ENCODE measurements around the gene NNT. TPM values are rescaled to one million over a fixed set of nuclear protein-coding genes. Genes with fewer than 3 reads are reported as not detected.
"Not testable (repeated sequence)": the region's sequence is repeated elsewhere in the genome, so short reads cannot be mapped to it uniquely, and the experiment has no call there.

The NNT gene
- total RNA-seq, 1 donor from 2014 or later, result 64.8 TPM

DNA sequence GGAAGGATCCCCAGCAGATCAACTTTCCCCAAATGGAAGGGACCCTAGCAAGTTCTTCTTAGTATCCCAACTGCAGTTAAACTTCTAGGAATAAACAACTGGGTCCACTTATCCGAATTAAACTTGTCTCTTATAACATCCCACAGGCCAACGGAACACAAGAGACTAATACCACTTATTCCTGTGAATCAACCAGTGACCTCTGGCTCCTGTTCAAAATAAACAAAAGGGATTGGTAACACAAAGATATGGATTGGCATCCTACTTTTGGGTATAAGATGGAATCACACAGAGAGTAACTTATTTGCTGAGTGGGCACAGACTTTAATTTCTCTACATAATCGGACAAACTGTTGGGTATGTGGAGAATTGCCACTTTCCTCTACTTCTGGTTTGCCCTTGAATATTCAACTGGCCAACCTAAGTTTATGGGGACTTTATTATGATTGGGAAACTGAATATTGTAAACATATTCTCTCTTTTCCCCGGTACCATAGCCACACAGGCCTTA, 33.7 kb upstream of the NNT start:
- Mint-ChIP-seq H3K4me3 (ENCODE audit: low read depth) (no peak overlapping the region), H3K36me3 (ENCODE audit: low read depth) (no peaks in the 10 kb centered on the region), H3K27ac (no peak overlapping the region), H3K27me3 (ENCODE audit: low read depth) (no peaks in the 10 kb centered on the region), H3K4me1 (ENCODE audit: low read depth) (peaks cover 3% of the 10 kb centered on the region), H3K9me3 (no peaks in the 10 kb centered on the region)
- no peak for DNase-seq (ENCODE audit: low spot score)
- intact Hi-C loops (cut with micrococcal nuclease), result no loop called here

DNA sequence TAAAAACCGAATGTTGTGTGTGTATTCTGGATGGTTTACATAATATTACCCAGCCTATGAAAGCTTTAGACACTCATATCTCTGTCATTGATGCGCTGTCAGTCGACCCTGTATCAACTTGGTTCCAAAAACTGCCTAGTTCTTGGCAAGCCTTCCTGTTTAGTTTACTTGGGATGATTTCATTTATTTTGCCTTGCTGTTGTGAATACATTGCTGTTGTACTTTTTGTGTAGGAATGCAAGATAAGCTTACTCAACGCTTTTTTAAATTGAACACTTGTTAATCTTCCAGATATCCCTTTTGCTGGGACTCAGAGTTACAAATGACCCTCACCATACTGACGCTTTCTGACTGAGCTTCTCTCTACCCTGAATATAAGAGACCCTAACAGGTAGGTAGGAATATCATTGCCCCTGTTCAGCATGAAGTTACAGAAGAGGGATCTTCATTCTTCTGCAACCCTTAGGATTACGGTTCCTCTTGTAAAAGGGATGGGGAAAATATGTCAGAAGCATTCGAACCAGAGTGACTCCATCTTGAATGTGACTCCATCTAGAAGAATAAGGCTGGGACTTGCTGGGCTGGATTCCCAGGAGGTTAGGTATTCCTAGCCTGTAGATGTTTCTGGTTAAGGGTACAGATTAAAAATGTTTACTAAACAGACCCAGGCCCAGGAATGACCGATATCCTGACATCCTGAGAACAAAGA, 32.4 kb upstream of the NNT start:
- no peaks in the 10 kb centered on the region for H3K27me3 Mint-ChIP-seq (ENCODE audit: low read depth)
- H3K27ac Mint-ChIP-seq, result no peak overlapping the region
- peaks cover 3% of the 10 kb centered on the region for H3K4me1 Mint-ChIP-seq (ENCODE audit: low read depth)
- DNase-seq (ENCODE audit: low spot score), result no peak
- H3K4me3 Mint-ChIP-seq (ENCODE audit: low read depth), result no peak overlapping the region
- H3K9me3 Mint-ChIP-seq, result no peaks in the 10 kb centered on the region
- H3K36me3 Mint-ChIP-seq (ENCODE audit: low read depth), result peaks cover 8% of the 10 kb centered on the region
- intact Hi-C loops (cut with micrococcal nuclease), result no loop called here

GRCh38 chr5:43571237-43571636, 31.7 kb upstream of the NNT start:
- H3K27me3 Mint-ChIP-seq (ENCODE audit: low read depth), result no peaks in the 10 kb centered on the region
- H3K4me1 Mint-ChIP-seq (ENCODE audit: low read depth), result peaks cover 3% of the 10 kb centered on the region
- no peak overlapping the region for H3K27ac Mint-ChIP-seq
- H3K36me3 Mint-ChIP-seq (ENCODE audit: low read depth), result peaks cover 11% of the 10 kb centered on the region
- intact Hi-C loops (cut with micrococcal nuclease), result no loop called here
- no peak for DNase-seq (ENCODE audit: low spot score)
- no peaks in the 10 kb centered on the region for H3K9me3 Mint-ChIP-seq
- H3K4me3 Mint-ChIP-seq (ENCODE audit: low read depth), result no peak overlapping the region

- intact Hi-C loops (cut with micrococcal nuclease), result no loop called here
- Mint-ChIP-seq H3K27me3 (ENCODE audit: low read depth) (no peaks in the 10 kb centered on the region), H3K4me1 (ENCODE audit: low read depth) (peaks cover 3% of the 10 kb centered on the region), H3K27ac (no peak overlapping the region), H3K36me3 (ENCODE audit: low read depth) (peaks cover 17% of the 10 kb centered on the region), H3K9me3 (no peaks in the 10 kb centered on the region), H3K4me3 (ENCODE audit: low read depth) (no peak overlapping the region)
- DNase-seq (ENCODE audit: low spot score), result no peak
Measured at GRCh38 chr5:43572357-43572756, 30.6 kb upstream of the NNT start.

- Mint-ChIP-seq H3K27me3 (ENCODE audit: low read depth) (no peaks in the 10 kb centered on the region), H3K36me3 (ENCODE audit: low read depth) (peaks cover 17% of the 10 kb centered on the region), H3K27ac (no peak overlapping the region), H3K9me3 (no peaks in the 10 kb centered on the region), H3K4me1 (ENCODE audit: low read depth) (peaks cover under 1% of the 10 kb centered on the region), H3K4me3 (ENCODE audit: low read depth) (no peak overlapping the region)
- no peak for DNase-seq (ENCODE audit: low spot score)
- intact Hi-C loops (cut with micrococcal nuclease), result no loop called here
Measured at GRCh38 chr5:43573058-43573457, 29.9 kb upstream of the NNT start.

GRCh38 chr5:43580402-43581210, 22.4 kb upstream of the NNT start:
- DNase-seq (ENCODE audit: low spot score); H3K4me3 Mint-ChIP-seq (ENCODE audit: low read depth); H3K27me3 Mint-ChIP-seq (ENCODE audit: low read depth); intact Hi-C loops (cut with micrococcal nuclease); H3K4me1 Mint-ChIP-seq (ENCODE audit: low read depth); H3K9me3 Mint-ChIP-seq; H3K27ac Mint-ChIP-seq: not testable (repeated sequence)
- peaks cover 19% of the 10 kb centered on the region for H3K36me3 Mint-ChIP-seq (ENCODE audit: low read depth)

DNA sequence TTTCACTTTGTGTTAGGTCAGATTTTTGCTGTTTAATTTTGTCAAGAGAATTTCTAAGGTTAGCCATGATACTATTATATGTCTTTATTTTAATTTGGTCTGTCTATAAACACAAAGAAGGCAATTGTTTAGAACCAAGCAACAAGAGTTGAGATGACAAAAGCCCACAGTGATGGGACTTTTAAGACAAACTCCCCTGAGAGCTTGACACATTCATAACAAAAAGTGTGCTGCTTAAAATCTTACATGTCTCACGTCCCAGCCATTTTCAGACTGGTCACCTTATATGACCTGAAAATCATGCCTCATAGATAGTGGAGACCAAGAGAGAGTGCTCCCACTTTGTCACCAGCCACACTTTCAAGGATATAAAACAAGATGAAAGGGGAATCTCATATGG, 21.6 kb upstream of the NNT start:
- intact Hi-C loops (cut with micrococcal nuclease), result no loop called here
- no peaks in the 10 kb centered on the region for H3K27me3 Mint-ChIP-seq (ENCODE audit: low read depth)
- H3K36me3 Mint-ChIP-seq (ENCODE audit: low read depth), result peaks cover 16% of the 10 kb centered on the region
- no peak overlapping the region for H3K4me3 Mint-ChIP-seq (ENCODE audit: low read depth)
- H3K9me3 Mint-ChIP-seq, result no peaks in the 10 kb centered on the region
- DNase-seq (ENCODE audit: low spot score), result no peak
- no peak overlapping the region for H3K27ac Mint-ChIP-seq
- no peaks in the 10 kb centered on the region for H3K4me1 Mint-ChIP-seq (ENCODE audit: low read depth)

GRCh38 chr5:43582082-43583005, 20.6 kb upstream of the NNT start:
- Mint-ChIP-seq H3K36me3 (ENCODE audit: low read depth) (peaks cover 10% of the 10 kb centered on the region), H3K4me1 (ENCODE audit: low read depth) (no peaks in the 10 kb centered on the region), H3K27ac (no peak overlapping the region), H3K9me3 (no peaks in the 10 kb centered on the region), H3K27me3 (ENCODE audit: low read depth) (no peaks in the 10 kb centered on the region), H3K4me3 (ENCODE audit: low read depth) (no peak overlapping the region)
- intact Hi-C loops (cut with micrococcal nuclease), result no loop called here
- DNase-seq (ENCODE audit: low spot score), result no peak

DNA sequence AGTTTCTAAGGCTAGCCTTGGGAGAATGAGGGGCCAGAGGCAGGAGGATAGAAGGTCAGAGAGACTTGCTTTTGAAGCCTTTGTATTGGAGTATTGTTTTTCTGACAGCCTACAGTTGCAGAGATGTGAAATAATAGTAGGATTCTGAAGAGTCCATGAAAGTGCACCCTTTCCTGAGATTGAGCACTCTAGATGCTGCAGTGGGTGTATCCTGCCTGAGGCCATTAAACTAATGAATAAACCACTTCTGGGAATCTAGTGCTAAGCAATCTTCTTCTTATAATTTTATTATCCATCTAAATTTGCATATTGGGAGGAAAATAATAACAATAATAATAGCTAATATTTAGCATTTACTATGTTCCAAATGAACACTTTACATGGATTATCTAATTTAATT, 19.3 kb upstream of the NNT start:
- no peak for DNase-seq (ENCODE audit: low spot score)
- Mint-ChIP-seq H3K27ac (no peak overlapping the region), H3K27me3 (ENCODE audit: low read depth) (no peaks in the 10 kb centered on the region), H3K4me3 (ENCODE audit: low read depth) (no peak overlapping the region), H3K36me3 (ENCODE audit: low read depth) (peaks cover 10% of the 10 kb centered on the region), H3K9me3 (no peaks in the 10 kb centered on the region), H3K4me1 (ENCODE audit: low read depth) (no peaks in the 10 kb centered on the region)
- intact Hi-C loops (cut with micrococcal nuclease), result no loop called here

GRCh38 chr5:43584166-43584699, 18.7 kb upstream of the NNT start:
- peaks cover 10% of the 10 kb centered on the region for H3K36me3 Mint-ChIP-seq (ENCODE audit: low read depth)
- H3K4me3 Mint-ChIP-seq (ENCODE audit: low read depth), result no peak overlapping the region
- no peak for DNase-seq (ENCODE audit: low spot score)
- no peaks in the 10 kb centered on the region for H3K9me3 Mint-ChIP-seq
- H3K27ac Mint-ChIP-seq, result no peak overlapping the region
- intact Hi-C loops (cut with micrococcal nuclease), result no loop called here
- H3K27me3 Mint-ChIP-seq (ENCODE audit: low read depth), result no peaks in the 10 kb centered on the region
- no peaks in the 10 kb centered on the region for H3K4me1 Mint-ChIP-seq (ENCODE audit: low read depth)

- H3K36me3 Mint-ChIP-seq (ENCODE audit: low read depth), result peaks cover 6% of the 10 kb centered on the region
- intact Hi-C loops (cut with micrococcal nuclease), result no loop called here
- no peak for DNase-seq (ENCODE audit: low spot score)
- H3K9me3 Mint-ChIP-seq, result no peaks in the 10 kb centered on the region
- no peak overlapping the region for H3K27ac Mint-ChIP-seq
- peaks cover 3% of the 10 kb centered on the region for H3K4me1 Mint-ChIP-seq (ENCODE audit: low read depth)
- H3K4me3 Mint-ChIP-seq (ENCODE audit: low read depth), result no peak overlapping the region
- no peaks in the 10 kb centered on the region for H3K27me3 Mint-ChIP-seq (ENCODE audit: low read depth)
Measured at GRCh38 chr5:43588842-43589241, 14.1 kb upstream of the NNT start.

GRCh38 chr5:43589310-43589709, 13.7 kb upstream of the NNT start:
- no peaks in the 10 kb centered on the region for H3K9me3 Mint-ChIP-seq
- no peak overlapping the region for H3K27ac Mint-ChIP-seq
- DNase-seq (ENCODE audit: low spot score), result no peak
- intact Hi-C loops (cut with micrococcal nuclease), result no loop called here
- H3K4me1 Mint-ChIP-seq (ENCODE audit: low read depth), result peaks cover 3% of the 10 kb centered on the region
- peaks cover 6% of the 10 kb centered on the region for H3K36me3 Mint-ChIP-seq (ENCODE audit: low read depth)
- H3K27me3 Mint-ChIP-seq (ENCODE audit: low read depth), result no peaks in the 10 kb centered on the region
- H3K4me3 Mint-ChIP-seq (ENCODE audit: low read depth), result no peak overlapping the region

Data from activated T-helper 2 cell treated with anti-CD3 and anti-CD28 coated beads, Interferon-gamma antibody, Interleukin-2, Interleukin-4, amounts not matched to agents 10 μg/mL and 5 μg/mL and 100 μg/mL, durations not matched to agents 14 hours and 24 hours and 36 hours (primary cell).